Fibroblast of lung (primary cell): ENCODE data around the gene ZCRB1. TPM values are rescaled to one million over a fixed set of nuclear protein-coding genes. Genes with fewer than 3 reads are reported as not detected.

Experiments
- DNase-seq, 2 donors: peaks; one replicate each; pipeline versions ENCODE4 v3.0.0 to v3.0.0-alpha.2; 2010; ENCODE audit warnings: low read depth in 2 of 2
- H2AFZ ChIP-seq: 2 replicates; pipeline ENCODE4 v1.5.1; 2012; ENCODE audit warnings: low read length, control low read depth, inconsistent platforms
- H3K27ac ChIP-seq: 2 replicates; pipeline ENCODE4 v1.5.1; 2011; ENCODE audit warnings: low read length, control low read depth; ENCODE audit not compliant: insufficient read depth
- H3K27me3 ChIP-seq: 2 replicates; pipeline ENCODE4 v1.5.1; 2011; ENCODE audit warnings: mild to moderate bottlenecking, low read length; ENCODE audit not compliant: control insufficient read depth, insufficient read depth
- H3K36me3 ChIP-seq: 2 replicates; pipeline ENCODE4 v1.5.1; 2011; ENCODE audit warnings: low read length; ENCODE audit not compliant: control insufficient read depth, insufficient read depth
- H3K4me1 ChIP-seq: 2 replicates; pipeline ENCODE4 v1.5.1; 2011; ENCODE audit warnings: low read length; ENCODE audit not compliant: control insufficient read depth, insufficient read depth; ENCODE audit errors: extremely low read depth
- H3K4me2 ChIP-seq: 2 replicates; pipeline ENCODE4 v1.5.1; 2011; ENCODE audit warnings: low read length, control low read depth; ENCODE audit not compliant: insufficient read depth; ENCODE audit errors: extremely low read depth
- H3K4me3 ChIP-seq, 4 experiments: fragments of 200-600 bp in 1 of 4; sonication (generic) in 1 of 4; replicated peaks in 1 of 4; 2 replicates each; pipeline ENCODE4 v1.5.1; 2011 to 2016; ENCODE audit warnings: low read length in 4 of 4, low read depth in 3 of 4, mild to moderate bottlenecking in 3 of 4, control low read depth in 2 of 4, inconsistent platforms in 1 of 4, mixed read lengths in 1 of 4; ENCODE audit not compliant: insufficient read depth in 1 of 4; ENCODE audit errors: control extremely low read depth in 1 of 4
- H3K79me2 ChIP-seq: 2 replicates; pipeline ENCODE4 v1.5.1; 2012; ENCODE audit warnings: mild to moderate bottlenecking, low read length, inconsistent platforms; ENCODE audit not compliant: control insufficient read depth, insufficient read depth
- H3K9ac ChIP-seq: 2 replicates; pipeline ENCODE4 v1.5.1; 2011; ENCODE audit warnings: mild to moderate bottlenecking, low read length, control low read depth; ENCODE audit not compliant: insufficient read depth
- H3K9me3 ChIP-seq: 2 replicates; pipeline ENCODE4 v1.5.1; 2012; ENCODE audit warnings: low read depth, low read length; ENCODE audit not compliant: control insufficient read depth, insufficient read depth
- H4K20me1 ChIP-seq: 2 replicates; pipeline ENCODE4 v1.5.1; 2011; ENCODE audit warnings: low read length; ENCODE audit not compliant: control insufficient read depth, insufficient read depth; ENCODE audit errors: extremely low read depth
- EZH2 ChIP-seq: IDR thresholded peaks from 2 replicates; pipeline ENCODE4 v1.5.1; 2012; ENCODE audit warnings: low read length, control low read depth, mild to moderate bottlenecking; ENCODE audit errors: missing control alignments
- polyA plus RNA-seq, 2 donors: library from polyadenylated mRNA; depleted of rRNA in 1 of 2; stranded (reverse) in 1 of 2; unstranded in 1 of 2; fragments of >200 nt; gene quantifications; 2 replicates each; pipeline ENCODE4 v1.2.1, GENCODE V29; 2011 to 2012; ENCODE audit warnings: missing spikeins in 1 of 2
- total RNA-seq: library from RNA; depleted of rRNA; stranded (reverse); fragments of >200 nt; gene quantifications from 2 replicates; pipeline ENCODE4 v1.2.1, GENCODE V29; 2014
- TF ChIP-seq, protein P1 (sequence below), 2 donors: IDR thresholded peaks in 1 of 2; conservative IDR thresholded peaks in 1 of 2; 1 replicate in 1 of 2; 2 replicates in 1 of 2; pipeline ENCODE4 v1.5.1; 2011 to 2012; ENCODE audit warnings: low read length in 2 of 2, control low read depth in 1 of 2, inconsistent platforms in 1 of 2, low read depth in 1 of 2, mild to moderate bottlenecking in 1 of 2

ZCRB1 gene
- total and polyA plus RNA-seq, 2 donors (not counting 1 experiment from before 2014, with no cell fraction given): 31.2 to 78.0 TPM

DNA sequence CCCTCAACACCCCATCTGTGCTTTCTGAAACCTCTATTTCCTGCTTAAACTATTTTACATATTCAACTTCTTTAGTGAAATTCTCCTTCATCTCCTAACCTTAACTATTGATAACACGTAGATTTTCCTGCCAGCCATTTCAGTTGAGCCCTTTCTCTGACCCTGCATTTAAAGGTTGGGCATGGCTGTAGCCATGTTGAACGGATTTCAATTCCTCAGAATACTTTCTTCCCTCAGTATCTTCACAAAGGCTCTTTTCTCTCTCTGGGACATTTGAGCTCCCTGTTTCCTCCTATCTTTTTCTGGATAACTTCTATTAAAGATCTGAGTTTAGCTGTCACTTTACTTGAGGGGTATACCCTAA lies 1.3 kb upstream of the ZCRB1 start:
- Histone ChIP-seq H4K20me1 (no peaks in the 10 kb centered on the region), H3K9ac (peak overlapping the region; percentile 86), H3K79me2 (peaks cover 61% of the 10 kb centered on the region), H2AFZ (no peak overlapping the region), H3K27ac (peak overlapping the region; percentile 83), H3K4me1 (peaks cover 5% of the 10 kb centered on the region), H3K27me3 (no peaks in the 10 kb centered on the region), H3K4me3 (peak overlapping the region; percentile 86 to 98 (median 94)), H3K9me3 (no peaks in the 10 kb centered on the region), H3K36me3 (no peaks in the 10 kb centered on the region), H3K4me2 (peak overlapping the region; percentile 99)
- TF ChIP-seq, protein P1, sequence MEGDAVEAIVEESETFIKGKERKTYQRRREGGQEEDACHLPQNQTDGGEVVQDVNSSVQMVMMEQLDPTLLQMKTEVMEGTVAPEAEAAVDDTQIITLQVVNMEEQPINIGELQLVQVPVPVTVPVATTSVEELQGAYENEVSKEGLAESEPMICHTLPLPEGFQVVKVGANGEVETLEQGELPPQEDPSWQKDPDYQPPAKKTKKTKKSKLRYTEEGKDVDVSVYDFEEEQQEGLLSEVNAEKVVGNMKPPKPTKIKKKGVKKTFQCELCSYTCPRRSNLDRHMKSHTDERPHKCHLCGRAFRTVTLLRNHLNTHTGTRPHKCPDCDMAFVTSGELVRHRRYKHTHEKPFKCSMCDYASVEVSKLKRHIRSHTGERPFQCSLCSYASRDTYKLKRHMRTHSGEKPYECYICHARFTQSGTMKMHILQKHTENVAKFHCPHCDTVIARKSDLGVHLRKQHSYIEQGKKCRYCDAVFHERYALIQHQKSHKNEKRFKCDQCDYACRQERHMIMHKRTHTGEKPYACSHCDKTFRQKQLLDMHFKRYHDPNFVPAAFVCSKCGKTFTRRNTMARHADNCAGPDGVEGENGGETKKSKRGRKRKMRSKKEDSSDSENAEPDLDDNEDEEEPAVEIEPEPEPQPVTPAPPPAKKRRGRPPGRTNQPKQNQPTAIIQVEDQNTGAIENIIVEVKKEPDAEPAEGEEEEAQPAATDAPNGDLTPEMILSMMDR (conservative IDR thresholded peaks at IDR 0.05 in 1 of 2, IDR thresholded peaks at IDR 0.05 in 1 of 2; ENCODE audit: low read depth in 1 of 2, low read length in 2 of 2): no peak
- no peak for TF ChIP-seq EZH2
- DNase-seq: no peak

DNA sequence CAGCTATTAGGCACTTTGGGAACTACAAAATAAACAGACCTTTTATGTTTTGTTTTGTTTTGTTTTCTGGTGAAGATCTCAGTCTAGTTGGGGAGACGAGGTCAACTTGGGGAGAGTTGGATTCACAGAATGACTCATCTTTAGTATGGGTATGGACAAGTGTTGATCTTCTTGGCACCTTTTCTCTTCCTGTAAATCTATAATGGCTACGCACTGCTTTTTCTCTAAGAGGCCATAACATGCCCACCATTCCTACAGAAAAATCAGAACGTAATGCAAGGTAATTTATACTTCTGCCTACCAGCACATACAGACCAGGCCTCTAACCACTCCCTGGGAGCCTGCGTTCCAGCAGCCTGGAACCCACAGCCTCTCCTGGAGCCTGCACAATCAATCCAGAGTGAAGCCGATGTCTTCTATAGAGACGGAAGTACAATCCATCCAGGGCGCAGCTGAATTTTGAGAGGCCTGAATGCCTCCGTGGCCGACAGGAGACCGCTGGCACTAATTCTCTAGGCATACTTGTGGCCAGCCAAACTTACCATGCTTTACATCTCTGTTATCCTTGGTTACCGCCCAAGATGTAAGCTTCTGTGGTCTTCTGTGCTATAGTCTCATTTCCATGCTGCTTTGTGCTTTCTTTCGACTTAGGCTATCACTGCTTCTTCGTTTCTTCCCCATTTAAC lies 790 bp upstream of the ZCRB1 start:
- no peaks in the 10 kb centered on the region for H4K20me1 ChIP-seq
- H3K9ac ChIP-seq: peak overlapping the region; percentile 86
- H3K4me1 ChIP-seq: peaks cover 5% of the 10 kb centered on the region
- peaks cover 55% of the 10 kb centered on the region for H3K79me2 ChIP-seq
- H3K4me3 ChIP-seq: peak overlapping the region; percentile 86 to 98 (median 94)
- H2AFZ ChIP-seq: peak overlapping the region; percentile 94
- no peaks in the 10 kb centered on the region for H3K36me3 ChIP-seq
- DNase-seq: peak; percentile 32 to 84
- TF ChIP-seq, protein P1 (conservative IDR thresholded peaks at IDR 0.05 in 1 of 2, IDR thresholded peaks at IDR 0.05 in 1 of 2; ENCODE audit: low read depth in 1 of 2, low read length in 2 of 2): no peak
- TF ChIP-seq EZH2: no peak
- H3K27ac ChIP-seq: peak overlapping the region; percentile 83
- no peaks in the 10 kb centered on the region for H3K27me3 ChIP-seq
- no peaks in the 10 kb centered on the region for H3K9me3 ChIP-seq
- H3K4me2 ChIP-seq: peak overlapping the region; percentile 99

DNA sequence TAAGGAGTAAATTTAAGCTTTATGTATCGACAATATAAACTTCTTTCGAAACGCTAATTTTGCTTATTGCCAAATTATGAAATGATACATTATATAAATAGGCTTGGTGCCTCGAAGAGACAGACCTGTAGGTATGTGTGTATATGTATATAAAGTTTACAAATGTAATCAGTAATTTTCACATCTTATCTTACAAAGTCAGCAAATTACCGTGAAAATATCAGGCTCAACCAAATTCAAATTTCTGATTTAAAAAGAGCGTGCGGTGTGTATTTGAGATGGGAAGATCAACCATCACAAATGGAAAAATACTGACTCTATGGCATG lies 605 bp downstream of the ZCRB1 start:
- Histone ChIP-seq H3K4me1 (peaks cover 5% of the 10 kb centered on the region), H3K36me3 (no peaks in the 10 kb centered on the region), H3K27ac (peak overlapping the region; percentile 83), H4K20me1 (no peaks in the 10 kb centered on the region), H3K79me2 (peaks cover 44% of the 10 kb centered on the region), H3K9me3 (no peaks in the 10 kb centered on the region), H3K4me3 (peak overlapping the region; percentile 86 to 98 (median 94)), H3K9ac (peak overlapping the region; percentile 86), H3K4me2 (peak overlapping the region; percentile 86), H2AFZ (peak overlapping the region; percentile 90), H3K27me3 (no peaks in the 10 kb centered on the region)
- TF ChIP-seq EZH2: no peak
- TF ChIP-seq, protein P1 (conservative IDR thresholded peaks at IDR 0.05 in 1 of 2, IDR thresholded peaks at IDR 0.05 in 1 of 2; ENCODE audit: low read depth in 1 of 2, low read length in 2 of 2): no peak
- no peak for DNase-seq
